Upper lobe of left lung (tissue), 4 donors: Measurements from ENCODE around the gene C1orf198.

Experiments used
- POLR2A ChIP-seq, 4 donors: fragments of 450-650 bp; IDR thresholded peaks; one replicate each; pipeline ENCODE4 v1.5.1; 2016 to 2017; ENCODE audit warnings: antibody characterized with exemption in 4 of 4, mild to moderate bottlenecking in 2 of 4
- POLR2AphosphoS5 ChIP-seq, 2 donors: sonication (generic); formaldehyde crosslinking; IDR thresholded peaks; one replicate each; pipeline ENCODE4 v1.5.1; 2017; ENCODE audit warnings: antibody characterized with exemption in 2 of 2
- TF ChIP-seq, protein P1 (sequence below), 6 experiments: fragments of 450-650 bp in 4 of 6; fragments of 200-600 bp in 2 of 6; sonication (generic) in 2 of 6; IDR thresholded peaks; one replicate each; pipeline ENCODE4 v1.5.1; 2016 to 2019; ENCODE audit warnings: antibody characterized with exemption in 6 of 6

DNA sequence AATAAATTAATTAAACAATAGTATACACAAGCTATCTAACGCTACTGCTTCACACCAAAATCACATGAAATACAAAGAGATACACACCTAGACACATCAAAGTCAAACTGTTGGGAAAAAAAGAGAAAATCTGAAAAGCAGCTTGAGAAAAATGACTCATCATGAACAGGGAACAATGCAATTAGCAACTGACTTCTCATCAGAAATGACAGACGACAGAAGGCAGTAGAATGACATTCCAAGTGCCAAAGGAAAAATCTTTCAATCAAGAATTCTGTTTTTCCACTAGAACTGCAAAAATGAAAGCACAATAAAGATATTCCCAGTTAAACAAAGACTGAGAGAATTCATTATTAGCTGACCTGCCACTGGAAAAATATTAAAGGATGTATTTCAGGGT lies 63.9 kb downstream of the C1orf198 start:
- TF ChIP-seq POLR2A (IDR thresholded peaks at IDR 0.05) (no peak), POLR2AphosphoS5 (IDR thresholded peaks at IDR 0.05) (no peak)
- TF ChIP-seq, protein P1, sequence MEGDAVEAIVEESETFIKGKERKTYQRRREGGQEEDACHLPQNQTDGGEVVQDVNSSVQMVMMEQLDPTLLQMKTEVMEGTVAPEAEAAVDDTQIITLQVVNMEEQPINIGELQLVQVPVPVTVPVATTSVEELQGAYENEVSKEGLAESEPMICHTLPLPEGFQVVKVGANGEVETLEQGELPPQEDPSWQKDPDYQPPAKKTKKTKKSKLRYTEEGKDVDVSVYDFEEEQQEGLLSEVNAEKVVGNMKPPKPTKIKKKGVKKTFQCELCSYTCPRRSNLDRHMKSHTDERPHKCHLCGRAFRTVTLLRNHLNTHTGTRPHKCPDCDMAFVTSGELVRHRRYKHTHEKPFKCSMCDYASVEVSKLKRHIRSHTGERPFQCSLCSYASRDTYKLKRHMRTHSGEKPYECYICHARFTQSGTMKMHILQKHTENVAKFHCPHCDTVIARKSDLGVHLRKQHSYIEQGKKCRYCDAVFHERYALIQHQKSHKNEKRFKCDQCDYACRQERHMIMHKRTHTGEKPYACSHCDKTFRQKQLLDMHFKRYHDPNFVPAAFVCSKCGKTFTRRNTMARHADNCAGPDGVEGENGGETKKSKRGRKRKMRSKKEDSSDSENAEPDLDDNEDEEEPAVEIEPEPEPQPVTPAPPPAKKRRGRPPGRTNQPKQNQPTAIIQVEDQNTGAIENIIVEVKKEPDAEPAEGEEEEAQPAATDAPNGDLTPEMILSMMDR (IDR thresholded peaks at IDR 0.05) = no peak
